Activated naive CD4-positive, alpha-beta T cell (primary cell): ENCODE data around the gene RPL31.

Experiments used
- DNase-seq, 4 experiments: peaks; one replicate each; lab custom pipeline; 2025; lab: John Stamatoyannopoulos, UW

Gene RPL31

DNA sequence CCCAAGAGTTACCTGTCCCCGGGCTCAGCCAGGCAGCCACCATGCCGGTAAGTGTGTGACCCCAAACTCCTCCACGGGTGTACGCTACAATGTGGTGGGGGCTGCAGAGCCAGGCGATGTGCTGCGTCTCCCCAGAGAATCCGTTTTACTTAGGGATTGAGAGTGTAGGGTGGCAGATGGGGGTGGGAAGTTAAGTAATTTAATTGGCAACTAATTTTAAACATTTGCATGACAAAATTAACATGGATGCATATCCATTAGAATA is 26.6 kb upstream of the RPL31 start:
- no peak for DNase-seq

DNA sequence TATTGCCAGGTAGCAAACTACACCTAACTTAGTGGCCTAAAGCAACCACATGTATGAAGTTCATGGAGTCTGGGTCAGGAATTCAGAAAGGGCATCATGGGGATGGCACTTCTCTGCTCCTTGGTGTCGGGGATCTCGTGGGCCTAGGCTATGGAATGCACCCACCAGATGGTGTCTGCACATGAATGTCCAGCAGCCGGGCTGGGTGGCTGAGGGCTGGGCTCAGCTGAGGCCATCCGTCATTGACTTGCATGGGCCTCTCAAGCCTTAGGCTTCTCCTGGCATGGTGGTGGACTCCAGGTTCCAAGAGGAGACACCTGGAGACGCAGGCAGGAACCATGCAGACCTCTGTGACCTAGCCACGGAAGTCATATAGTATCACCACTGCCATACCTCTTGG is 26.0 kb upstream of the RPL31 start:
- DNase-seq, result no peak

DNA sequence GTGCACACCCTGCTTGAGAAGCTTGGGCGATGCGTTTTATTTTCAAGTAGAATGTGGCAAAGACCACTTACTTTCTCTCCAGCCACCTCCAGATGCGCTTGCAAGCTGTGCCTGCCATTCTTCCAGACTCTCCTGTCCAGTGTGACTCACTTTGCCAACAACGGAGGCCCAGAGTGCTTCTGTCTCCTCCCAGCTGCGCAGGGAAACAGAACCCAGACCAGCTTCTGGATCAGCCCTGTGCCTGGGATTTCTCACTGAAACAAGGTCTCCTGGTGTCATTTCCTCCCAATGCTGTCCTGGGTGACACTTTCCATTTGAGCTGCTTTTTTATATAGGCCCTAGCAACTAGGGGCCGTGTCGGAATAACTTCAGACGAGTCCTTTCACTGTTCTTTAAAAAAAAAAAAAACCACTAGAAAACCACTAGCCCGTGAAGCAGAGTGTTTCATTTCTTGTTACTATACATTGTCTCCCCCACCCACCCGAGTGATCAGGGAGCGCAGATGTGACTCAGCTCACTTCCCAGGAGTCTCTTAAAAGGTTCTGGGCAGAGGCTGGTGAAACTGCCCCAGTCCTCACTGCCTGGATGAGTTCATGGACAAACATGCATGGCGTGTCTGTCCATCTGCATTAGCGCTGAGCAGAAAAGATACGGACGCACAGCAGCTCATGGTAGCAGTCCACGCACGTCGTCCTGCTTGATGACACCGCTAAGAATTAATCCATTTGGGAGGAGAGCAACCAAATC is 25.3 kb upstream of the RPL31 start:
- DNase-seq, result no peak

DNA sequence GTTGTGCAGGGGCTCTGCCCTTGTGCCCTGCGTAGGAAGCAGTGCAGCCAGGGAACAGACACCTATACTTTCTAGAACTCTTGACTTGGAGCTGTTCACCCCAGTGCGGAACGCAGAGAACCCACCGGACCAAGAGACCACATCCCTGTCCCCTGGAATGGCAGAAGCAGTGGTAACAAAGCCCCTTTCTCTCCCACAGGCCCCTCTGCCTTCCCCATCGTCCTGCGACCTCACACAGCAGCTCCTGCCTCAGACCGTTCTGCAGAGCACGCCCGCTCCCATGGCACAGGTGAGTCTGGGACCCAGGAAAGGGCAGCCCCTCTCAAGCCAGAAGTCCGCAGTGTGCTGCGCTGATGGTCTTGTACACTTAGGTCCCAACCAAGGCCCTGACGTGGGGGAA is 24.6 kb upstream of the RPL31 start:
- DNase-seq, result no peak

DNA sequence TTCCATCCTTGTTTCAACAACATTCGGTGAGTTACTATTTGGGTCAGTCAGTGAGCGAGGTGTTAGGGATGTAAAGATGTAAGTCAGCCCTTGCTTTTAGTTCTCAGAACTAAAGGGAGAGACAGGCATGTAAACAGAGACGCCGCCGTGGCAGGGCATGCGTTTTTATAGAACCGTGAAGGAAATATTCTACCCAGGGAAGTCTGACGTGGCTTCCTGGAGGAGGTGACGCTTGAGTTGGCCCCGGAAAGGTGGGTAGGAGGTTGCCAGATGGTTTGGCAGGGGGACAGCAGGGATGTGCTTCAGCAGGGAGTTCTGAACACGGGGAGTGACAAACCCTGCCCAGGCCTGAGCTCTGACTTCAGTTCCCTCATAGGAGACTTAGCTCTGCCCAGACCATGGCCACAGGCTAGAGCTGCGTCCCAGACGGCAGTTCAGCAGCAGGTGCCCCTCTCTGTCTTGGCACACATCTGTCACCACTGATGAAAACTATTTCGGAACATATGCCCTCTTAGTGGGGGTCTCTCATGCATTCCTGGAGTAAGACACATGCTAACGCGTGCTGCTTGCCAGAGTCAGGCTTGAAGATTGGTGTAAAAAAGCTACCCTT is 23.4 kb upstream of the RPL31 start:
- no peak for DNase-seq

DNA sequence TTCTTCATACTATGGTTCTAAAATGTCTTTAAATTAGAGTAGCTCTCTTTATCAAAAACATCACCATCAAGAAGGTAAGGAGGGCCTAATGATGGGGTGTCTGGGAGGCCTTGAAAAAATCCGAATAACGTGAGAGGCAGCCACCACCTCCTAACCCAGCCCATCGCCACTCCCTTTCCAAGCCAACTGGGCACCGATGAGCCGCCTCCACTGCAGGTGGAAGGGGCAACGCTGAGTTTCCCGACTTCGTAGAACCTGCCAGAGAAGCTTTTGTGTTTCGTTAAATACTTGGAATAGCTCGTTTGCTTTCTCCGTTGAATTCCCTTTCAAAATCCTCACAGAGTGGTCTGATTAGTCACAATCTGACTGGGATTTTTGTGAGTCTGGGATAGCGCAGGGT is 22.0 kb upstream of the RPL31 start:
- DNase-seq, result no peak

DNA sequence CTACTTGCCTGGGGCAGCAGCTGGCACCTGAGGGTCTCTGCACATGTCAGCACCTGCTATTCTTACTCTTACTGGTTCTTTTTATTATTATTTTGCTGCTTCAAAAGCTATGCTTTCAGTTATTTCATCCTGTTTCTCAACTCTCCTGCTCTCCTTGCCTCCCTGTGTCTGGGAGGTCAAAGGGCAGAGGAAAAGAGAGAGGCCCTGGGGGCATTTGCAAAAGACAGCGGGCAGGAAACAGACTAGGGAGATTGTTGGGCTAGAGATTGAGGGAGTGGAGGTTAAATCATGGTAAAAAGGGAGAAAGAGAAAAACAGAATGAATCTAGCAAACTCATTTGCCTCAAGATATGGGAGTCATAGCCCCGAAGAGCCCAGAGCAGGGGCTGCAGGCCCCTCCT is 21.1 kb upstream of the RPL31 start:
- DNase-seq, result no peak

DNA sequence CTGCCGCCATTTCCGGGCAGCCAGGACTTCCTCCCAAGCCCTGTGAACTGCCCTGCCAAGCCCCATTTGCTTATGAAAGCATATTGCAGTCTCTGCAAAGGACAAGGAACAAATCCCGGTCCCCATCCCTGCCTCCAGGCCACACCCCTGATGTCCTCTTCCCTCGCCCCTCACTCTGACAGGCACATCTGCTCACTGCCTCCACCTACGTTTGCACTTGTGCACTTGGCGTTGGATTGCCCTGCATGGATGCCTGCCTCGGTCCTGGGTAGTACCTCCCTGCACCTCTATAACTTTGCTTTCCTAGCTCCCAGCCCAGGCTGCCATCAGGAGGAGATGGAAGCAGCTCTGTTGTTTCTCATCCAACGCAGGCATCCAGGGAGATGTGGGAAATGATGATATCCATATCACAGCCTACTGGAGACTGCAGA is 19.6 kb upstream of the RPL31 start:
- no peak for DNase-seq

DNA sequence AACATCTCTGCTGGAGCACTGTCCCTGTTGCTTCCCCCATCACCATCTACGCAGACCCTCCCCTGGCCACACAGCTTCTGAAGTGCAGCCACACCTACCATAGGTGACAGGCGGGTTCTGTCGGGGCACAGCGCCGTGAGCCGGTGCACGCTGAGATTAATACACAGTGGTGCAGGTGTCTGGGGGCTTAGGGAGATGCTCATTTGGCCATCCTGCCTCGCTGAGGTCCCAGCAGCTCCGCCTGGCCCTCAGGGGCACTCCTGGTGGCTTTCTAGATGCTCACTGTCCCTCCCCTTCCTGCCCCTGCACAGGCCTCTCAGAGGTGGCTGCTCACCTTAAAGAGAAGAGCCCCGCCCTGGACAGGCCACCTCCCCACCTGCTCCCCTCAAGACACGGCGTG is 18.9 kb upstream of the RPL31 start:
- DNase-seq, result no peak

DNA sequence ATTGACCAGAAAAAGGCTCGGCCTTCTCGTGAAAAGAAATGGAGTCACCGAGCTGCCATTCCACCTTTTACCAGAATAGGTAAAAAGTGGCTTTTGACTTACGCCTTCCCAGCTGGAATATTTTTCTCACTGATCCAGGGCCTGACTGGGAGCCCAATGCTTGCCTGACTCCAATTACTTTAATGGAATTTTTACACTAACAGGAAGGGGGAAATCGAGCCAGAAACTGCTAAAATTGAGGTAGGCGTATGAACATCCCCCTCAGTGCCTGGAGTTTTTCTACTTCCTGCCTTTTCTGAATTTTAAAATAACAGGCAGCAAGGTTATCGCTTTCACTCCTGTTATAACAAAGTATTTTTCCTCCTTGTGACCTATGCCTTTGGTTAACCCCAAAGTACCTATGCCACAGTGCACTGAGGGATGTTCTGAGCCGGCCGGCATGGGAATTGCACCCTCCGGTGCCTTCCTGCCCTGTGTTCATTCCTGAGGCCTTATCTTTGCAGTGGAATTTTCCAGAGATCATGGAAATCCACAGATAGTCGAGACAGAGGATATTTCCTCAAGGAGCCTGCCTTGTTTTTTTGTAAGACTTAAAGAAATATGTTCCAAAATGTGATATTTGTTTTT is 18.3 kb upstream of the RPL31 start:
- no peak for DNase-seq

DNA sequence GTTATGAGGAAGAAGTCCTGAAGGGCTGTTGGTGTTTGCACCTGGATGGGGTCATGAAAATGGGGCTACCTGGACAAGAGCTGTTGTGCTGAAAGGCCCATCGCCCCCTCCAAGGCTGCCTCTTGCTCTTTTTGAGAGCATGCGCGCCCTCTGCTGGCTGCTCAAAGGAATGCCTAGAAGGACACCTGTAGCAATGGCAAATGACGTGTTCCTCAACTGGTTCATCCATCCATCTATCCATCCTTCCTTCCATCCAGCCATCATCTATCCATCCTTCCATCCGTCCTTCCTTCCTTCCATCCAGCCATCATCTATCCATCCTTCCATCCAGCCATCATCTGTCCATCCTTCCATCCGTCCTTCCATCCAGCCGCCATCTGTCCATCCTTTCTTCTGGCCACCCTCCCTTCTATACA is 17.2 kb upstream of the RPL31 start:
- DNase-seq, result peak; percentile 46 to 77 (median 61)

DNA sequence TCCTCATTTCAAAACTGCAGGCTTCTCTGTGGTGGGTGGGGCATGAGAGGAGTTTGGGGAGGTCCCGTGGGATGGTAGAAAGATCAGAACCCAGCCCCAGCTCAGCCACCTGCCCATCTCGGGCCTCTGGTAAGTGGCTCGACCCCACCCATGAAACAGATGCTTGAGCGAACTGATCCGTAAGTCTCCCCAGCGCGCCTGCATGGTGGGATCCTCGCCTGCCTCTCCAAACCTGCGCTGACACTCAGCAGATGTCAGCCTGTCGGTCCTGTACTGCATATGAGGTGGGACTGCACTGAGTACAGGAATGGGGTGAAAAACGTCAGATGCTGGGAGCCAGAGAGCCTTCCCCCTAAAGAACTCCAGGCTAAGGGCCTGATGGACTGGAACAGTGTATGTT is 15.9 kb upstream of the RPL31 start:
- DNase-seq, result no peak

DNA sequence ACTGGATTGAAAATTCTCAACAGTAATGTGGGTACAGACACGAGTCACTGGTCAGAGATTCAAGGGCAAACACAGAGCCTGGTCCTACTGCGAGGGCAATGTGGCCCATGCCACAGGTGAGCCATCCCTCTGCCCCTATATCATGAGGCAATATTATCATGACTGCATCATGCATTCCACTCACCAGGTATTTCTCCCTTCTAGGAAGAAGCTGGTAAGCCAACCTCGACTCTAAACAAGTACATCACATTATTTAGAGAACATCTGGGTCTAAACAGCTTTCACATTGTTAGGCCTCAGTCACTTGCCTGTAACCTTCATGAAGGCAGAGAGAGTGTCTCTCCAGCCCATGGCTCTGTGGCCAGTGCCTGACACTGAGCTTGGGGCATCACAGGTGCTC is 14.6 kb upstream of the RPL31 start:
- DNase-seq, result no peak

DNA sequence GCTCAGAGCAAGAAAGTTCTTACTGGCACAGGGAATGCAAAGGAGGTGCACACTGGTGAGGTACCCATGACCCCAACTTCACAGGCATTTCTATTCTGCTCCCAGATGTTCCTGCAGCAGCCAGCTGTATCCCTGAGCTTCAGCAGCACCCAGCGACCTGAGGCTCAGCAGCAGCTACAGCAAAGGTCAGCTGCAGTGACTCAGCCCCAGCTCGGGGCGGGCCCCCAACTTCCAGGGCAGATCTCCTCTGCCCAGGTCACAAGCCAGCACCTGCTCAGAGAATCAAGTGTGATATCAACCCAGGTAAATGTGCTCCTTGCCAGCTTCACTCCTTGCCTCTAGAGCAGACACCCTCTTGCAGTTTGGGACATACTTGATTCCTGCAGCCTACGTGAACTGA is 14.1 kb upstream of the RPL31 start:
- no peak for DNase-seq

DNA sequence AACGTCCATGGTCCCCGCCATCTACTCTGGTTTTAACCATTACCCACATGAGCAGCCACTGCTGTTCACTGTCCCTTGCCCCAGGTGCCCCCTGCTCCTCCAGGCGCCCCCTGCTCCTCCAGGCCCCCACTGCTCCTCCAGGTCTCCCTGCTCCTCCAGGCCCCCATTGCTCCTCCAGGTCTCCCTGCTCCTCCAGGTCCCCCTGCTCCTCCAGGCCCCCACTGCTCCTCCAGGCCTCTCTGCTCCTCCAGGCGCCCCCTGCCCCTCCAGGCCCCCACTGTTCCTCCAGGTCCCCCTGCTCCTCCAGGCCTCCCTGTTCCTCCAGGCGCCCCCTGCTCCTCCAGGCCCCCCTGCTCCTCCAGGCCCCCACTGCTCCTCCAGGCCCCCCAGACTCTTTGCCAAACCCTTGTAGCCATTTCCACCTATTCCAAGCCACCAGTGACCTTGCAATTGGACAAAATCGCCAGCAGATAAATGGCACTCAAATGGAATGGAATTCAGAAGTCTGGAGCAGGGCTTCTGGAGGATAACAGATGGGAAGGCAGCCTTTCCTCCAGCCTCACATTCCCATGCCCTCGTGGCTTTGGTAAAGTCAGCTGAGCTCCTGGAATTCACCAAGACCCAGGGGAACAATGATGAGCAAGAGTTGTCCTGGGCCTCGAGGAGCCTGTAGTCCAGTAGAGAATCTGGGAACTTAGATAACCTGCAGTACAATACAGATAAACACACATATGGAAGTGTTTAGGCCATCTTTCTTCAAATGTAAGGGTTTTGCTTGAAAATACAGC is 13.3 kb upstream of the RPL31 start:
- no peak for DNase-seq

DNA sequence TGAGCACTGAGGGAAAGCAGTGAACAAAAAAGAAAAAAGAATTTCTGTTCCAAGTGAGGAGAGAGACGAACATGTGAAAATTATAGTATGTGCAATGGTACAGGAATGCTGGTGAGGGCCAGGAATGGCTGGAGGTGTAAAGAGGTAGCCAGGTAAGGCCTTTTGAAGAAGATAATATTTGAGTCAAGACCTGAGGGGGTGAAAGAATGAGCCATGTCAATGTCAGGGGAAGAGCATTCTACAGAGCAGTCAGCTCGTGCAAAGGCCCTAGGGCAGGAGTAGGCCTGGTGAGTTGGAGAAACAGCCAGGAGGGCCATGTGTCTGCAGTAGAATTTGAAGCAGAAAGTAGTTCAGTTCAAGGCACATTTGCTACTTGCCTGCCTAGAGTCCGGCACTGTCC is 12.4 kb upstream of the RPL31 start:
- no peak for DNase-seq

DNA sequence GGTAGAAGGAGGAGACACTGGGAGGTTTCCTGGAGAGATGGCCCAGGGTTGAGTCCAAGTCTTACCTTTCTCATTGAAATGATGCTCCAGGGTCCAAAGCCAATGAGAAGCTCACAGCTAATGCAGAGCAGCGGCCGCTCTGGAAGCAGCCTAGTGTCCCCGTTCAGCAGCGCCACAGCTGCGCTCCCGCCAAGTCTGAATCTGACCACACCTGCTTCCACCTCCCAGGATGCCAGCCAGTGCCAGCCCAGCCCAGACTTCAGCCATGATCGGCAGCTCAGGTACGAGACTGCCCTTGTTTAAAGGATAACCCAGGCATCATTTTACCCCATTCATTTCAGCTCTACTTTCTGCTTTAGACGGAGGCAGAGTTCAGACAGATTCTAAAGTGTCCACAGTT is 11.9 kb upstream of the RPL31 start:
- DNase-seq, result no peak

DNA sequence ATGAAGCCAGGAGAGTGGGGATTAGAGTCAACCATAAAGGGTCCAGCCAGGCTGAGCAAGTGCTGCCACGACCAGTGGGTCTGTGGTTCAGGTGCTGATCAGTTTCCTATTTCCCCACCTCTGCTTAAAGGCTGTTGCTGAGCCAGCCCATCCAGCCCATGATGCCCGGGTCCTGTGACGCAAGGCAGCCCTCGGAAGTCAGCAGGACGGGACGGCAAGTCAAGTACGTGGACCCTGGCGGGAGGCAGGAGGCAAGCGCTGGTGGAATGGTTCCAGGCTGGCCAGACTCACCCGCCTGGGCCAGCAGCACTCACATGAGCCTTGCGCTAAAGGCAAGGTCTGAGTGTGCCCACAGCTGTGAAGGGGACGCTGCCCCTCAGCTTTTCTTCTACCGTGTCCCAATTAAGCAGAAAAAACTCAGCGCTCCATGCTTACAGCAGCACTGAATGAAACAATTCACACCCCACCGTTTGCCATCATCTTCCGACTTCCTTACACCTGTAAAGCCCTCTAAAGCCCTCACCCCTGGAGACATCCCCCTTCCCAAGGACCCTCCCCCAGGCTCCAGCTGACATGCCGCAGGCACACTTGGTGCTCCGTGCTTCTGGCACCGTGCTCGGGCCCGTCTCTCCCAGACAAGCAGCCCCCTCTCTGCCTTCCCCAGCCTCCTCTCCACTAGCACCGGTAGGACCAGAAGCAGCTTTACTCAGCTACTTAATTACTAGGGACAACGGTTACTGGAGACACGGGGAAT is 11.3 kb upstream of the RPL31 start:
- DNase-seq, result no peak

DNA sequence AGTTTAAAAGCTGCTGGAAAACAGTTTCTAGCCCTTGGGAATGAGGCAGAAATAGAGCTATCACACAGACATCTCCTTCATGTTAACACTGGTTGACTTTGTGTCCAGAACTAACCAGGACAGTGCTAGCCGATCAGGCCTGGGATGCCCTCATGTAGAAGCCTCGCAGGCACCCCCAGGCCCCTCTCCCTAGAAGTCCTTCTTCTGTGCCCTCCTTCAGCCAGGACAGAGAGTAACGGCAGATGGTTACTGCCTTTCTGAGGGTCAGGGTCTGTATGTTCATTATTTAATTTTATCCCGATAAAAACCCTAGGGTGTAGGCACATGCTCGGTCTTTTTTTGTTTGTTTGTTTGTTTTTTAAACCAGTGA is 10.7 kb upstream of the RPL31 start:
- no peak for DNase-seq

DNA sequence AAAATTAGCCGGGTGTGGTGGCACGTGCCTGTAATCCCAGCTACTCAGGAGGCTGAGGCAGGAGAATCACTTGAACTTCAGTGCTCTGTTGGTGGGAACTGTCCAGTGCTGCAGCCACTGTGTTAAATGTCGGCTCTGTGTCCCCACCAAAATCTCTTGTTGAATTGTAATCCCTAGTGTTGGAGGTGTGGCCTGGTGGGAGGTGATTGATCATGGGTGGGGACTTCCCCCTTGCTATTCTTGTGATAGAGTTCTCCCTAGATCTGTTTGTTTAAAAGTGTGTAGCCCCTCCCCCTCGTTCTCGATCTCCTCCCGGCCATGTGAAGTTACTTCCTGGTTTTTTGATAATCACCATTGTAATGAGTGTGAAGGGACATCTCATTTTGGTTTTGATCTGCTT is 9.8 kb upstream of the RPL31 start:
- DNase-seq, result no peak

DNA sequence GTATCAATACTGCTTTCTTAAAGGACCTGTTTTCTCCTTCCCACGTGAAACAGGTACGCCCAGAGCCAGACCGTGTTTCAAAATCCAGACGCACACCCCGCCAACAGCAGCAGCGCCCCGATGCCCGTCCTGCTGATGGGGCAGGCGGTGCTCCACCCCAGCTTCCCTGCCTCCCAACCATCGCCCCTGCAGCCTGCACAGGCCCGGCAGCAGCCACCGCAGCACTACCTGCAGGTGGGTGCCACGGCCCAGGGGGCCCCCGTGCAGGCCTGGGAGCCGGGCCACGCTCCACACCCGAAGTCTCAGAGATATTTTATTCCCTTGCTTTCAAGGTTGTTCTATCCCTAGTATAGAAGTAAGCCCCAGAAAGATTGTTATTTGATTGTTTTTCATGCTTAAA is 8.8 kb upstream of the RPL31 start:
- DNase-seq, result no peak

DNA sequence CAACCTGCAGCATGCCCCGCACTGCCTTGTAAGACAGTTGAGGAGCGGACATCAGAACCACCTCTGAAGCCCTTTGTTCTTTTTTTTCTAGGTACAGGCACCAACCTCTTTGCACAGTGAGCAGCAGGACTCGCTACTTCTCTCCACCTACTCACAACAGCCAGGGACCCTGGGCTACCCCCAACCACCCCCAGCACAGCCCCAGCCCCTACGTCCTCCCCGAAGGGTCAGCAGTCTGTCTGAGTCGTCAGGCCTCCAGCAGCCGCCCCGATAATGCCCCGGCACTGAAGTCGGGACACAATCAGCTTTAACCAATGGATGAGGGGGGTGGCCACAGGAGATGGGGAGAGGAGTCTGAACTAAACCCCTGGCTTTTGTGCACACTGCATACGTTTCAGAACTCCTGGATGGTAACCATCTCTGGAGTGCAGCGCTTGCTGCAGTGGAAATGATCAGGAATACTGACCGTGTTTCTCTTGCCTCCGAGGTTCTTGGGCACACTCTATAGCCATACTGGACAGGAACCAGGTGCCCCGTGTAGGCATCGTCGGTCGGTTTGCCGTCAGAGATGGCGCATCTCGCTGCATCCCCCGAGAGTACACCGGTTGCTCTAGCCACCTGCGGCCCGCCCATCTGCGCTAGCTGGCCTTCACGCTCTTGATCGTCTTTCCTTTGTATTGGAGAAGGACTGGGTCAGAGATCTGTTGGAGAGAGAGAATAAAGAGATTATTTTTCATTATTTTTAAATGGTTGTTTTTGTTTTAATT is 6.6 kb upstream of the RPL31 start:
- no peak for DNase-seq
